Esophagus squamous epithelium (tissue), 5 donors: Measurements from ENCODE around the gene ZNF784. TPM values are rescaled to one million over a fixed set of nuclear protein-coding genes. Genes with fewer than 3 reads are reported as not detected.

ENCODE experiments used
- DNase-seq: peaks from one replicate; lab custom pipeline; 2025; lab: John Stamatoyannopoulos, UW
- H3K27ac ChIP-seq, 4 donors: fragments of 200-600 bp; sonication (generic); one replicate each; pipeline ENCODE4 v1.5.1; 2016 to 2019; ENCODE audit warnings: mild to moderate bottlenecking in 1 of 4
- H3K27me3 ChIP-seq, 4 donors: fragments of 200-600 bp; sonication (generic); 1 replicate in 3 of 4; 2 replicates in 1 of 4; pipeline versions ENCODE4 v1.5.1 to v1.6.0; 2017 to 2021; ENCODE audit warnings: antibody characterized with exemption in 1 of 4
- H3K36me3 ChIP-seq, 3 donors: fragments of 200-600 bp; sonication (generic); one replicate each; pipeline ENCODE4 v1.5.1; 2016 to 2019
- H3K4me1 ChIP-seq, 3 donors: fragments of 200-600 bp; sonication (generic); one replicate each; pipeline ENCODE4 v1.5.1; 2017 to 2019
- H3K4me3 ChIP-seq, 4 donors: fragments of 200-600 bp; sonication (generic); 1 replicate in 3 of 4; 2 replicates in 1 of 4; pipeline ENCODE4 v1.5.1; 2016 to 2019; ENCODE audit warnings: mild to moderate bottlenecking in 2 of 4, moderate library complexity in 1 of 4
- H3K9me3 ChIP-seq, 3 donors: fragments of 200-600 bp; sonication (generic); one replicate each; pipeline ENCODE4 v1.5.1; 2016 to 2019
- POLR2A ChIP-seq, 4 donors: fragments of 450-650 bp; IDR thresholded peaks; one replicate each; pipeline ENCODE4 v1.6.1; 2017; ENCODE audit warnings: antibody characterized with exemption in 4 of 4, mild to moderate bottlenecking in 4 of 4, moderate library complexity in 3 of 4
- WGBS, 2 donors: methylation state at CpG; one replicate each; pipeline ENCODE4 v1.1.5; 2018; 5-methylcytosine and 5-hydroxymethylcytosine counted together
- intact Hi-C: fragments of 100-400 bp; cut with DNase I; formaldehyde crosslinking; loops from one replicate; pipeline ENCODE4 v1.15.0; 2022
- total RNA-seq, 4 donors: library from RNA; depleted of rRNA; stranded (reverse); fragments of >200 nt; gene quantifications; one replicate each; pipeline ENCODE4 v1.1.0, GENCODE V29; 2016
- TF ChIP-seq, protein P1 (sequence below), 6 experiments: fragments of 450-650 bp in 4 of 6; fragments of 200-600 bp in 2 of 6; sonication (generic) in 2 of 6; IDR thresholded peaks; one replicate each; pipeline ENCODE4 v1.5.1; 2016 to 2019; ENCODE audit warnings: antibody characterized with exemption in 6 of 6, mild to moderate bottlenecking in 4 of 6, moderate library complexity in 4 of 6
- donor health status: DM: yes; HTN: yes; CAD: no.

The ZNF784 gene
- total RNA-seq, 4 donors from 2014 or later: 2.9 to 6.9 (median 4.4) TPM

DNA sequence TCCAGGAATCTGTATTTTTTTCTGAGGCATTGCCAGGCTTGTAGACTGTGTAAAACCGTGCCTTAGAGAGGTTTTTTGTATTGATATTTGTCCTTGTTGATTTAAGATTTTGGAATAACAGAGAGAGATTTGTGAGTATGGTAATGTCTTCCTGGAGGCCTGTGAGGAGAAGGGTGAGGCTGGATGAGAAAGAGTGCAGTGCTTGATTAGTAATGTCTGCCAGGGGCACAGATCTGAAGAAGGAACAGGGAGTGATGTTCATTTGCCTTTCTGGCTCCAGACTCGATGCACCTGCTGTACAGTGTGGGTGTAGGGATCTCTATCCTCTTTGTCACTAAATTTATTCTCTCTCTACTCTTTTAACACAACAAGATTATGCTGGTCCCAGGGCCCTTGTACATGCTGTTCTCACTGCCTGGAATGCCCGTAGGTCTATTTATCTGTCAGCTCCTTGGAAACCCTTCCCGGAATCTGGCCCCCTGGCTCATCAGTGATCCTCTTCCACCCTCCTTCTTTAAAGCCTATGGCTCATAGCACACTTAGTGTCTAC lies 29.3 kb downstream of the ZNF784 start:
- no peaks in the 10 kb centered on the region for H3K27me3 ChIP-seq
- no peak for DNase-seq
- TF ChIP-seq, protein P1, sequence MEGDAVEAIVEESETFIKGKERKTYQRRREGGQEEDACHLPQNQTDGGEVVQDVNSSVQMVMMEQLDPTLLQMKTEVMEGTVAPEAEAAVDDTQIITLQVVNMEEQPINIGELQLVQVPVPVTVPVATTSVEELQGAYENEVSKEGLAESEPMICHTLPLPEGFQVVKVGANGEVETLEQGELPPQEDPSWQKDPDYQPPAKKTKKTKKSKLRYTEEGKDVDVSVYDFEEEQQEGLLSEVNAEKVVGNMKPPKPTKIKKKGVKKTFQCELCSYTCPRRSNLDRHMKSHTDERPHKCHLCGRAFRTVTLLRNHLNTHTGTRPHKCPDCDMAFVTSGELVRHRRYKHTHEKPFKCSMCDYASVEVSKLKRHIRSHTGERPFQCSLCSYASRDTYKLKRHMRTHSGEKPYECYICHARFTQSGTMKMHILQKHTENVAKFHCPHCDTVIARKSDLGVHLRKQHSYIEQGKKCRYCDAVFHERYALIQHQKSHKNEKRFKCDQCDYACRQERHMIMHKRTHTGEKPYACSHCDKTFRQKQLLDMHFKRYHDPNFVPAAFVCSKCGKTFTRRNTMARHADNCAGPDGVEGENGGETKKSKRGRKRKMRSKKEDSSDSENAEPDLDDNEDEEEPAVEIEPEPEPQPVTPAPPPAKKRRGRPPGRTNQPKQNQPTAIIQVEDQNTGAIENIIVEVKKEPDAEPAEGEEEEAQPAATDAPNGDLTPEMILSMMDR (IDR thresholded peaks at IDR 0.05): no peak
- no peak for TF ChIP-seq POLR2A (IDR thresholded peaks at IDR 0.05)
- no peak overlapping the region for H3K27ac ChIP-seq
- H3K4me1 ChIP-seq: peaks cover 0 to 13% (median 3%) of the 10 kb centered on the region in 3 donors
- intact Hi-C loops: no loop called here
- H3K36me3 ChIP-seq: peaks cover 0 to 57% (median 0%) of the 10 kb centered on the region in 3 donors
- no peak overlapping the region for H3K4me3 ChIP-seq
- WGBS, 2 donors: 81 to 86% methylated on average over 4 of the region's 4 CpGs
- H3K9me3 ChIP-seq: no peaks in the 10 kb centered on the region

DNA sequence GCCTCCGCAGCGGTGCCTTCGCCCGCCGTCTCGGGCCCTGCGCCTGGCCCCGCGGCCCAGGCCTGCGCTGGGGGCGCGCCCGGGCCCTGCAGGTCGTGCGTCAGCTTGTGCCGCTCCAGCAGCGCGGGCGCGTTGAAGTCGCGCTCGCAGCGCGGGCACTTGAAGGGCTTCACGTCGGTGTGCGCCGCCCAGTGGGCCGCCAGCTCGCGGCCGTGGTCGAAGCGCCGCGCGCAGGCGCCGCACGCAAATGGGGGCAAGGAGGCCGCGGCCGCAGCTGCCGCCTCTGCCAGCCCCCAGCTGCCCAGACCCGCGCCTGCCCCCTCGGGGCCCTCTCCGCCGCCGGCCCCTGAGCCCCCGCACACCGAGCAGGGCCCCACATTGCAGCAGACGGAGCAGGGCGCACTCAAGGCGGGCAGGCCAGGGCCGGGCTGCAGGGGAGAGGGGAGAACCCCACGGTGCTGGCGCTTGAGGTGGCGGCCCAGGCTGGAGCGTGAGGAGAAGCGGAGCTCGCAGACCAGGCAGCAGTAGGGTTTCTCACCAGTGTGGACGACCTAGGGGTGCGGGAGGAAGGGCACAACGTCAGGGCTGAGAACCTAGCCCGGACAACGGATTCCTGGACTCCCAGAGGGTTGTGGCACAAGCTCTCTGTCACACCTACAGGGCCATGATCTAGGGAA lies 31.1 kb downstream of the ZNF784 start:
- no peak for TF ChIP-seq POLR2A (IDR thresholded peaks at IDR 0.05)
- TF ChIP-seq, protein P1 (IDR thresholded peaks at IDR 0.05): no peak
- no peak overlapping the region for H3K4me3 ChIP-seq
- H3K9me3 ChIP-seq: no peaks in the 10 kb centered on the region
- no peak overlapping the region for H3K27ac ChIP-seq
- 88 to 93% methylated on average over 8 to 13 of the region's 68 CpGs for WGBS, 2 donors
- no peaks in the 10 kb centered on the region for H3K27me3 ChIP-seq
- no peak for DNase-seq
- peaks cover 0 to 57% (median 0%) of the 10 kb centered on the region in 3 donors for H3K36me3 ChIP-seq
- peaks cover 0 to 4% (median 0%) of the 10 kb centered on the region in 3 donors for H3K4me1 ChIP-seq
- intact Hi-C loops: no loop called here

DNA sequence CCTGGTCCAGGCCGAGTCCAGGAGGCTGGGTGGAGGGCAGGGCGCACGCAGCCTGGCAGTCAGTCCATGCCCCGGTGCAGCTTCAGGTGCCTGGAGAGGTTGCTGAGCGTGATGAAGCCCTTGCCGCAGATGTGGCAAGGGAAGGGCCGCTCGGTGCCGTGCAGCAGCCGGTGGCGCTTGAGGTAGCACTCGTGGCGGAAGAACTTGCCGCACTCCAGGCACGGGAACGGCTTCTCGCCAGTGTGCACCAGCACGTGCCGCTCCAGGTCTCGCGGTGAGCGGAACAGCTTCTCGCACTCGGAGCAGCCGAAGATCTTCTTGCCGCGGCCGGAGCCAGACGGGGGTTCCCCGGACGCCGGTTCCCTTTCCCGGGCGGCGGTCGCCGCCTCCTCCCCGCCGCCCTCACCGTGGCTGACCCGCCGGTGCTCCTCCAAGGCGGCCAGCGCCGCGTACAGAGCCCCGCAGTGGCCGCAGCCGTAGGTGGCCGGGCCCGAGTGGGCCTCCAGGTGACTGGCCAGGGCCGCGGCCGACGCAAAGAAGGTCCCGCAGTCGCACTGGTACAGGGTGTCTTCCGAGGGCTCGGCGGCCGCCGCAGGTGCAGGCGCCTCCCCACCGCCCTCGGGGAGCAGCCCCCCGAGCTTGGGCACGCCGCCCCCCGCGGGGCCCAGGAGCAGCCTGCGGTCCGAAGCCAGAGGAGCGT lies 31.8 kb downstream of the ZNF784 start:
- Histone ChIP-seq H3K27me3 (no peaks in the 10 kb centered on the region), H3K4me1 (peaks cover 0 to 6% (median 0%) of the 10 kb centered on the region in 3 donors), H3K9me3 (no peaks in the 10 kb centered on the region), H3K36me3 (peaks cover 0 to 53% (median 0%) of the 10 kb centered on the region in 3 donors), H3K27ac (no peak overlapping the region), H3K4me3 (no peak overlapping the region)
- 90% methylated on average over 2 of the region's 73 CpGs; no CpG with 5 or more reads in 1 of the 2 donors for WGBS, 2 donors
- no peak for DNase-seq
- no peak for TF ChIP-seq POLR2A (IDR thresholded peaks at IDR 0.05)
- TF ChIP-seq, protein P1 (IDR thresholded peaks at IDR 0.05): no peak
- intact Hi-C loops: no loop called here

DNA sequence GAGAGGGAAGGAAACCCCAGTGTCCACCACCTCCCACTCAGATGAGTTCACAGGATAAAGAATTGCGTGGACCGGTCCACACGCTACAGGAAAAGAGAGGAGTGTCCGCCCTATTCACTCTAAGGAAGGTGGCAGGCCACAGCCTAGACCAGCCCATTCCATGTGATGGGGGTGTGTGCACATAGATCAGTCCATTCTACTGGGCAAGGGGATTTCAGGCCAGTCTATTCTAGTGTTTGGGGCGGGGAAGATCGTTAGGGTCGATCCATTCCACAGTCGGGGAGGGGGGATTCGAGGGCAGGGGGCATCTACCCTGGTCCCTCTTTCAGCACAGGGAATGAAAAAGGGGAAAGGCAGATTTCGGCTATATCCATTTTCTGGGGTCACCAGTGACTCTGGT lies 32.8 kb downstream of the ZNF784 start:
- Histone ChIP-seq H3K9me3 (no peaks in the 10 kb centered on the region), H3K36me3 (peaks cover 0 to 43% (median 0%) of the 10 kb centered on the region in 3 donors), H3K27ac (no peak overlapping the region), H3K27me3 (no peaks in the 10 kb centered on the region), H3K4me3 (no peak overlapping the region), H3K4me1 (peaks cover 0 to 15% (median 7%) of the 10 kb centered on the region in 3 donors)
- 79 to 89% methylated on average over 6 to 10 of the region's 10 CpGs for WGBS, 2 donors
- TF ChIP-seq, protein P1 (IDR thresholded peaks at IDR 0.05): no peak
- no peak for TF ChIP-seq POLR2A (IDR thresholded peaks at IDR 0.05)
- DNase-seq: no peak
- intact Hi-C loops: no loop called here

DNA sequence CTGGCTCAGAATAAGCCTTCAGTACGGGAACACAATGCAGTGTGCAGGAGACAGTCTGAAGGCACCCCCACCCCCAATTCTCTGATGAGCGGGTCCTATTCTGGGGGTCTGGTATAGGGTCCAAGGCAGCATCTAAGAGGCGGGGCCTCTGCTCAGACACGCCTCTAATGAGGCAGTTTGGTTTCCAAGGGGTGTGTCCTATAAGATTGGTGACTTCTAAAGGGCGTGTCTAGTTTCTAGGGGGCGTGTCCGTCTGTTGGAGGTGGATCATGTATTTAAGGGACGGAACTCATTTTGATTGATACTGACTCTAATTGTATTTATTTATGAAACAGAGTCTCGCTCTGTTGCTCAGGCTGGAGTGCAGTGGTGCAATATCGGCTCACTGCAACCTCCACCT lies 33.7 kb downstream of the ZNF784 start:
- no peak for TF ChIP-seq POLR2A (IDR thresholded peaks at IDR 0.05)
- TF ChIP-seq, protein P1 (IDR thresholded peaks at IDR 0.05): no peak
- peaks cover 0 to 33% (median 0%) of the 10 kb centered on the region in 3 donors for H3K36me3 ChIP-seq
- WGBS, 2 donors: 66 to 76% methylated on average over 9 to 10 of the region's 10 CpGs
- DNase-seq: no peak
- H3K9me3 ChIP-seq: no peaks in the 10 kb centered on the region
- H3K27ac ChIP-seq: no peak overlapping the region
- H3K4me3 ChIP-seq: no peak overlapping the region
- intact Hi-C loops: no loop called here
- peaks cover 0 to 8% (median 0%) of the 10 kb centered on the region in 4 donors for H3K27me3 ChIP-seq
- H3K4me1 ChIP-seq: peaks cover 7 to 25% (median 13%) of the 10 kb centered on the region in 3 donors
